Uterus (tissue), 4 donors: ENCODE data around the gene CHN2. TPM values are rescaled to one million over a fixed set of nuclear protein-coding genes. Genes with fewer than 3 reads are reported as not detected.

ENCODE experiments used
- DNase-seq, 2 donors: peaks; one replicate each; pipeline ENCODE4 v3.0.0-alpha.2; 2019 to 2020
- H3K27ac ChIP-seq, 2 donors: fragments of 200-600 bp; sonication (generic); 1 replicate in 1 of 2; 2 replicates in 1 of 2; pipeline ENCODE4 v1.5.1; 2016 to 2018
- H3K27me3 ChIP-seq, 2 donors: fragments of 200-600 bp; sonication (generic); one replicate each; pipeline ENCODE4 v1.5.1; 2018 to 2019; ENCODE audit warnings: control low read depth in 1 of 2
- H3K36me3 ChIP-seq, 2 donors: fragments of 200-600 bp; sonication (generic); one replicate each; pipeline ENCODE4 v1.5.1; 2019; ENCODE audit warnings: control low read depth in 1 of 2
- H3K4me1 ChIP-seq, 2 donors: fragments of 200-600 bp; sonication (generic); one replicate each; pipeline ENCODE4 v1.5.1; 2018 to 2019; ENCODE audit warnings: control low read depth in 1 of 2
- H3K4me3 ChIP-seq, 2 donors: fragments of 200-600 bp; sonication (generic); 1 replicate in 1 of 2; 2 replicates in 1 of 2; pipeline ENCODE4 v1.5.1; 2018 to 2019; ENCODE audit warnings: mild to moderate bottlenecking in 1 of 2
- H3K9me3 ChIP-seq, 2 donors: fragments of 200-600 bp; sonication (generic); one replicate each; pipeline ENCODE4 v1.5.1; 2019; ENCODE audit warnings: control low read depth in 1 of 2
- POLR2A ChIP-seq, 2 donors: fragments of 450-650 bp; IDR thresholded peaks; one replicate each; pipeline ENCODE4 v1.6.1; 2016; ENCODE audit warnings: antibody characterized with exemption in 2 of 2, mild to moderate bottlenecking in 1 of 2, moderate library complexity in 1 of 2
- intact Hi-C: fragments of 100-400 bp; cut with DNase I; formaldehyde crosslinking; loops from one replicate; pipeline ENCODE4 v1.15.1; 2023; ENCODE audit warnings: low total_unique reads
- total RNA-seq, 4 donors: library from RNA; depleted of rRNA in 3 of 4; stranded (reverse); fragments of >200 nt in 3 of 4; gene quantifications; one replicate each; pipeline versions ENCODE4 v1.1.0 to v1.2.4, GENCODE V29; 2014 to 2023
- TF ChIP-seq, protein P1 (sequence below), 4 experiments: fragments of 200-600 bp in 2 of 4; fragments of 450-650 bp in 2 of 4; sonication (generic) in 2 of 4; IDR thresholded peaks; one replicate each; pipeline ENCODE4 v1.5.1; 2016 to 2019; ENCODE audit warnings: antibody characterized with exemption in 4 of 4, mild to moderate bottlenecking in 2 of 4, moderate library complexity in 1 of 4
- donor health status: DM: yes; HTN: yes; CAD: no.

Gene CHN2
- total RNA-seq, 4 donors from 2014 or later = 9.8 to 22.9 (median 18.3) TPM

DNA sequence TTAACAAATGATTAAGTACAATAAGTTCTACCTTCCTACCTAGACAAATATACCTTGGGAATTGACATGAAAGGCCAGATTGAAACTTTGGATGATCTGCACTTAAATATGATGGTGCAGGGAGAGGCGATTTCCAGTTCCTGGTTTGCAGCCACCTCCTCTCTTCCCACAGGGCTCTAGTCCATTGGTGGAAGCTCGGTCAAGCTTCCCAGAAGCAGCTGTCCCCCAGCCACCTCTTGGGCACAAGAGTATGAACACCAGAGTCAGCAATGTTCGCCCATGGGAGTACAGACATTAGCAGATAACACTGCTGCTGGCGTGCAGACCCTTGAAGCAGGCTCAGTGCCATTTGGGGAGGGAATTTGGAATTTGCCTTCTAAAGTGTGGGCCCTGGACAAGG, 46.8 kb upstream of the CHN2 start:
- H3K4me3 ChIP-seq = no peak overlapping the region
- H3K36me3 ChIP-seq = no peaks in the 10 kb centered on the region
- H3K4me1 ChIP-seq = peaks cover 0 to 4% of the 10 kb centered on the region in 2 donors
- no peak overlapping the region for H3K27ac ChIP-seq
- no peak for DNase-seq
- no peaks in the 10 kb centered on the region for H3K27me3 ChIP-seq
- no peak for TF ChIP-seq POLR2A (IDR thresholded peaks at IDR 0.05)
- TF ChIP-seq, protein P1, sequence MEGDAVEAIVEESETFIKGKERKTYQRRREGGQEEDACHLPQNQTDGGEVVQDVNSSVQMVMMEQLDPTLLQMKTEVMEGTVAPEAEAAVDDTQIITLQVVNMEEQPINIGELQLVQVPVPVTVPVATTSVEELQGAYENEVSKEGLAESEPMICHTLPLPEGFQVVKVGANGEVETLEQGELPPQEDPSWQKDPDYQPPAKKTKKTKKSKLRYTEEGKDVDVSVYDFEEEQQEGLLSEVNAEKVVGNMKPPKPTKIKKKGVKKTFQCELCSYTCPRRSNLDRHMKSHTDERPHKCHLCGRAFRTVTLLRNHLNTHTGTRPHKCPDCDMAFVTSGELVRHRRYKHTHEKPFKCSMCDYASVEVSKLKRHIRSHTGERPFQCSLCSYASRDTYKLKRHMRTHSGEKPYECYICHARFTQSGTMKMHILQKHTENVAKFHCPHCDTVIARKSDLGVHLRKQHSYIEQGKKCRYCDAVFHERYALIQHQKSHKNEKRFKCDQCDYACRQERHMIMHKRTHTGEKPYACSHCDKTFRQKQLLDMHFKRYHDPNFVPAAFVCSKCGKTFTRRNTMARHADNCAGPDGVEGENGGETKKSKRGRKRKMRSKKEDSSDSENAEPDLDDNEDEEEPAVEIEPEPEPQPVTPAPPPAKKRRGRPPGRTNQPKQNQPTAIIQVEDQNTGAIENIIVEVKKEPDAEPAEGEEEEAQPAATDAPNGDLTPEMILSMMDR (IDR thresholded peaks at IDR 0.05) = no peak
- H3K9me3 ChIP-seq = no peaks in the 10 kb centered on the region
- intact Hi-C loops = loop anchor here (10.0 kb wide), 1 partner anchor 387 kb away; no protein-coding TSS in a partner anchor

- TF ChIP-seq, protein P1 (IDR thresholded peaks at IDR 0.05) = no peak
- Histone ChIP-seq H3K9me3 (no peaks in the 10 kb centered on the region), H3K4me3 (no peak overlapping the region), H3K36me3 (no peaks in the 10 kb centered on the region), H3K27me3 (no peaks in the 10 kb centered on the region), H3K27ac (no peak overlapping the region), H3K4me1 (peaks cover 0 to 4% of the 10 kb centered on the region in 2 donors)
- intact Hi-C loops = loop anchor here (10.0 kb wide), 1 partner anchor 386 kb away; no protein-coding TSS in a partner anchor
- no peak for DNase-seq
Observed at GRCh38 chr7:29149036-29149435, 45.5 kb upstream of the CHN2 start.

GRCh38 chr7:29150856-29151255, 43.7 kb upstream of the CHN2 start:
- DNase-seq = no peak
- no peaks in the 10 kb centered on the region for H3K27me3 ChIP-seq
- H3K4me3 ChIP-seq = no peak overlapping the region
- H3K27ac ChIP-seq = no peak overlapping the region
- intact Hi-C loops = no loop called here
- no peaks in the 10 kb centered on the region for H3K9me3 ChIP-seq
- peaks cover 0 to 4% of the 10 kb centered on the region in 2 donors for H3K4me1 ChIP-seq
- no peaks in the 10 kb centered on the region for H3K36me3 ChIP-seq
- TF ChIP-seq POLR2A (IDR thresholded peaks at IDR 0.05) = no peak
- TF ChIP-seq, protein P1 (IDR thresholded peaks at IDR 0.05) = no peak

DNA sequence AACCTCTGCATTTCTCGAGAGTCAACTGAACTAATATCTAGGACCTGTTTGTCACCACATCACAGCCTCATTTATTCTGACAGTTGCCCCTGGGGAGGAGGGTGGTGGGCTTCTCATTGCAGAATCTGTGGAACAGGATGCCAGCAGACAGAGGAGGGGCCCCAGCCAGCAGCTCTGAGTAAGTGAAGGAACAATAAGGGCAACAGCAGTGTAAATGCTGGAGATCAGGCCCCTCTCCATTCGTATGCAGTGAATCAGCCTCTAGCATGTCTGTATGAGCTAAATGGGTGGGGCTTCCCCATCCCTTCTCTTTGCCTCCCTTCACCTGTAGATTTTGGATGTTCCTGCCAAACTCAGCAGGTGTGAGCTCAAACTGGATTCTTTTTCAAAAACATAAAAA, 40.5 kb upstream of the CHN2 start:
- no peak for DNase-seq
- no peaks in the 10 kb centered on the region for H3K4me1 ChIP-seq
- TF ChIP-seq, protein P1 (IDR thresholded peaks at IDR 0.05) = no peak
- no peak for TF ChIP-seq POLR2A (IDR thresholded peaks at IDR 0.05)
- intact Hi-C loops = no loop called here
- H3K27ac ChIP-seq = no peak overlapping the region
- no peaks in the 10 kb centered on the region for H3K9me3 ChIP-seq
- no peaks in the 10 kb centered on the region for H3K27me3 ChIP-seq
- no peaks in the 10 kb centered on the region for H3K36me3 ChIP-seq
- H3K4me3 ChIP-seq = no peak overlapping the region

- TF ChIP-seq POLR2A (IDR thresholded peaks at IDR 0.05) = no peak
- TF ChIP-seq, protein P1 (IDR thresholded peaks at IDR 0.05) = no peak
- H3K36me3 ChIP-seq = no peaks in the 10 kb centered on the region
- no peak for DNase-seq
- no peaks in the 10 kb centered on the region for H3K4me1 ChIP-seq
- H3K27me3 ChIP-seq = no peaks in the 10 kb centered on the region
- no peaks in the 10 kb centered on the region for H3K9me3 ChIP-seq
- intact Hi-C loops = no loop called here
- H3K4me3 ChIP-seq = no peak overlapping the region
- H3K27ac ChIP-seq = no peak overlapping the region
Observed at GRCh38 chr7:29156907-29157452, 37.6 kb upstream of the CHN2 start.
